22Rv1 (cell line): ENCODE data around the gene CRYZL1.

Experiments
- H3K27ac ChIP-seq: fragments of 450-650 bp; 2 replicates; pipeline ENCODE4 v1.5.1; 2017
- CTCF ChIP-seq: fragments of 450-650 bp; IDR thresholded peaks from 2 replicates; pipeline ENCODE4 v1.5.1; 2017; ENCODE audit warnings: mild to moderate bottlenecking
- ZFX ChIP-seq: fragments of 450-650 bp; IDR thresholded peaks from 2 replicates; pipeline ENCODE4 v1.6.1; 2017; ENCODE audit warnings: antibody characterized with exemption, borderline replicate concordance

CRYZL1 gene

GRCh38 chr21:33670076-33670978, 28.8 kb upstream of the CRYZL1 start:
- no peak for TF ChIP-seq CTCF
- no peak for TF ChIP-seq ZFX
- H3K27ac ChIP-seq: no peak overlapping the region

GRCh38 chr21:33668620-33669019, 27.1 kb upstream of the CRYZL1 start:
- TF ChIP-seq ZFX (no peak), CTCF (no peak)
- H3K27ac ChIP-seq: no peak overlapping the region

GRCh38 chr21:33668180-33668579, 26.6 kb upstream of the CRYZL1 start:
- no peak overlapping the region for H3K27ac ChIP-seq
- TF ChIP-seq CTCF (no peak), ZFX (no peak)

GRCh38 chr21:33667636-33668035, 26.1 kb upstream of the CRYZL1 start:
- no peak overlapping the region for H3K27ac ChIP-seq
- TF ChIP-seq ZFX (no peak), CTCF (no peak)

- TF ChIP-seq CTCF: no peak
- no peak for TF ChIP-seq ZFX
- no peak overlapping the region for H3K27ac ChIP-seq
Observed at GRCh38 chr21:33666153-33666552, 24.6 kb upstream of the CRYZL1 start.

GRCh38 chr21:33664135-33664534, 22.6 kb upstream of the CRYZL1 start:
- H3K27ac ChIP-seq: no peak overlapping the region
- no peak for TF ChIP-seq CTCF
- TF ChIP-seq ZFX: no peak

GRCh38 chr21:33663241-33663640, 21.7 kb upstream of the CRYZL1 start:
- TF ChIP-seq CTCF: no peak
- TF ChIP-seq ZFX: no peak
- H3K27ac ChIP-seq: no peak overlapping the region
